GM13977 (cell line): ENCODE measurements around the gene FXYD1.

Experiments used
- DNase-seq: peaks from one replicate; pipeline ENCODE4 v3.0.0; 2012; ENCODE audit warnings: low spot score
- CTCF ChIP-seq: IDR thresholded peaks from 2 replicates; pipeline ENCODE4 v1.5.1; 2012; ENCODE audit warnings: mild to moderate bottlenecking, control low read depth; ENCODE audit not compliant: insufficient read depth; ENCODE audit errors: extremely low read depth, missing control alignments
- in situ Hi-C: fragments of 300-500 bp; cut with MboI; formaldehyde crosslinking; loops from one replicate; pipeline ENCODE4 v1.12.0; 2022; ENCODE audit warnings: low sequenced_read_pairs, low pct_unique_long_range_greater_than_20kb, mixed read lengths, inconsistent platforms; ENCODE audit not compliant: unreplicated experiment

FXYD1 gene

GRCh38 chr19:35120492-35120891, 18.1 kb upstream of the FXYD1 start:
- no peak for TF ChIP-seq CTCF
- DNase-seq, result no peak
- in situ Hi-C loops, result no loop called here

GRCh38 chr19:35120898-35121297, 17.7 kb upstream of the FXYD1 start:
- TF ChIP-seq CTCF, result no peak
- no peak for DNase-seq
- in situ Hi-C loops, result no loop called here

GRCh38 chr19:35122687-35123551, 15.7 kb upstream of the FXYD1 start:
- no peak for TF ChIP-seq CTCF
- in situ Hi-C loops, result no loop called here
- DNase-seq, result no peak

GRCh38 chr19:35123573-35123972, 15.1 kb upstream of the FXYD1 start:
- TF ChIP-seq CTCF, result no peak
- DNase-seq, result no peak
- in situ Hi-C loops, result no loop called here

GRCh38 chr19:35124098-35125060, 14.2 kb upstream of the FXYD1 start:
- peak; percentile 98 for DNase-seq
- no peak for TF ChIP-seq CTCF
- in situ Hi-C loops, result no loop called here

- in situ Hi-C loops, result no loop called here
- DNase-seq, result no peak
- no peak for TF ChIP-seq CTCF
Measured at GRCh38 chr19:35125270-35125717, 13.3 kb upstream of the FXYD1 start.
